ENCODE measurements around the gene DTX4.

Gene DTX4

DNA sequence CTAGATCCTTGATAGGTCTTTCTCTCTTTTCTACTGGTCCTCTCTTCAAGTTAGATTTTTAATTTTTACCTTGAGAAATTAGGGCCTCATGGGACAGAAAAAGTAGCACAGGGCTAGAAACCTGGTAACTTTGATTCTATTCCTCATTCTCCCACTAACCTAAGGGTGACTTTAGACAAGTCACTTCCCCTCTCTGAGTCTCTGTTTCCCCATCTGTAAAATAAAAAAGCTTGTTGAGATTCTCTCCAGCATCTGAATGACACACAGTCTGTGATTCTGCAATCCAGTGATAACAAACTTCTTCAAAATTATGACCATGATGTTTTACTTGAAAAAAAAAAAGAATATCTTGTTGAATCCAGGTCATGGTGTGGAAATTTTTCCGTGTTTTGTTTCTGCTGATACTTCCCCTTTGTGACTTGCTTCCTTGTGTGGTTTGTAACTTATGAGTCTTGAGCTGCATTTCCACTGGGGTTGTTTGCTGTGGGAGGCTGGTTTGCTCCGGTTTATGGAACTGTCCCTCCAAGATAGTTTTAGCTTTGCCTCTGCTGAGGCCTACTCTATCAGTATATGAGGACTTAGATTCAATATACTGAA lies 50.6 kb downstream of the DTX4 start:
- TF ChIP-seq YY1 (IDR thresholded peaks at IDR 0.05; ENCODE audit: low read depth) (no peak), TAF1 (IDR thresholded peaks at IDR 0.05; ENCODE audit: low read depth) (no peak)

GRCh38 chr11:59223177-59223576 lies 51.2 kb downstream of the DTX4 start:
- TF ChIP-seq CEBPB (IDR thresholded peaks at IDR 0.05), result no peak
- TF ChIP-seq TEAD4 (IDR thresholded peaks at IDR 0.05), result no peak
- TF ChIP-seq, protein P1, sequence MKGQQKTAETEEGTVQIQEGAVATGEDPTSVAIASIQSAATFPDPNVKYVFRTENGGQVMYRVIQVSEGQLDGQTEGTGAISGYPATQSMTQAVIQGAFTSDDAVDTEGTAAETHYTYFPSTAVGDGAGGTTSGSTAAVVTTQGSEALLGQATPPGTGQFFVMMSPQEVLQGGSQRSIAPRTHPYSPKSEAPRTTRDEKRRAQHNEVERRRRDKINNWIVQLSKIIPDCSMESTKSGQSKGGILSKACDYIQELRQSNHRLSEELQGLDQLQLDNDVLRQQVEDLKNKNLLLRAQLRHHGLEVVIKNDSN (IDR thresholded peaks at IDR 0.05), result no peak
- no peak for TF ChIP-seq MAX (IDR thresholded peaks at IDR 0.05)
- no peak for TF ChIP-seq EGR1 (IDR thresholded peaks at IDR 0.05)
- TF ChIP-seq, protein P2, sequence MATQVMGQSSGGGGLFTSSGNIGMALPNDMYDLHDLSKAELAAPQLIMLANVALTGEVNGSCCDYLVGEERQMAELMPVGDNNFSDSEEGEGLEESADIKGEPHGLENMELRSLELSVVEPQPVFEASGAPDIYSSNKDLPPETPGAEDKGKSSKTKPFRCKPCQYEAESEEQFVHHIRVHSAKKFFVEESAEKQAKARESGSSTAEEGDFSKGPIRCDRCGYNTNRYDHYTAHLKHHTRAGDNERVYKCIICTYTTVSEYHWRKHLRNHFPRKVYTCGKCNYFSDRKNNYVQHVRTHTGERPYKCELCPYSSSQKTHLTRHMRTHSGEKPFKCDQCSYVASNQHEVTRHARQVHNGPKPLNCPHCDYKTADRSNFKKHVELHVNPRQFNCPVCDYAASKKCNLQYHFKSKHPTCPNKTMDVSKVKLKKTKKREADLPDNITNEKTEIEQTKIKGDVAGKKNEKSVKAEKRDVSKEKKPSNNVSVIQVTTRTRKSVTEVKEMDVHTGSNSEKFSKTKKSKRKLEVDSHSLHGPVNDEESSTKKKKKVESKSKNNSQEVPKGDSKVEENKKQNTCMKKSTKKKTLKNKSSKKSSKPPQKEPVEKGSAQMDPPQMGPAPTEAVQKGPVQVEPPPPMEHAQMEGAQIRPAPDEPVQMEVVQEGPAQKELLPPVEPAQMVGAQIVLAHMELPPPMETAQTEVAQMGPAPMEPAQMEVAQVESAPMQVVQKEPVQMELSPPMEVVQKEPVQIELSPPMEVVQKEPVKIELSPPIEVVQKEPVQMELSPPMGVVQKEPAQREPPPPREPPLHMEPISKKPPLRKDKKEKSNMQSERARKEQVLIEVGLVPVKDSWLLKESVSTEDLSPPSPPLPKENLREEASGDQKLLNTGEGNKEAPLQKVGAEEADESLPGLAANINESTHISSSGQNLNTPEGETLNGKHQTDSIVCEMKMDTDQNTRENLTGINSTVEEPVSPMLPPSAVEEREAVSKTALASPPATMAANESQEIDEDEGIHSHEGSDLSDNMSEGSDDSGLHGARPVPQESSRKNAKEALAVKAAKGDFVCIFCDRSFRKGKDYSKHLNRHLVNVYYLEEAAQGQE (IDR thresholded peaks at IDR 0.05; ENCODE audit: low read depth), result no peak
- TF ChIP-seq TCF12 (IDR thresholded peaks at IDR 0.05; ENCODE audit: low read depth), result no peak
- TF ChIP-seq RAD21 (IDR thresholded peaks at IDR 0.05; ENCODE audit: low read depth), result no peak
- no peak for TF ChIP-seq CREB1 (IDR thresholded peaks at IDR 0.05; ENCODE audit: low read depth)
- TF ChIP-seq ZBTB7A (IDR thresholded peaks at IDR 0.05; ENCODE audit: low read depth), result no peak
- TF ChIP-seq EP300 (IDR thresholded peaks at IDR 0.05; ENCODE audit: borderline replicate concordance), result no peak
- TF ChIP-seq FOXM1 (IDR thresholded peaks at IDR 0.05; ENCODE audit: borderline replicate concordance, low read depth), result no peak
- TF ChIP-seq YY1 (IDR thresholded peaks at IDR 0.05; ENCODE audit: low read depth), result no peak

- TF ChIP-seq MAX (IDR thresholded peaks at IDR 0.05), result no peak
- no peak for TF ChIP-seq ZBTB7A (IDR thresholded peaks at IDR 0.05; ENCODE audit: low read depth)
- TF ChIP-seq TCF12 (IDR thresholded peaks at IDR 0.05; ENCODE audit: low read depth), result no peak
- no peak for TF ChIP-seq CREB1 (IDR thresholded peaks at IDR 0.05; ENCODE audit: low read depth)
- TF ChIP-seq FOXM1 (IDR thresholded peaks at IDR 0.05; ENCODE audit: borderline replicate concordance, low read depth), result no peak
- TF ChIP-seq, protein P2 (IDR thresholded peaks at IDR 0.05; ENCODE audit: low read depth), result no peak
- TF ChIP-seq, protein P1 (IDR thresholded peaks at IDR 0.05), result no peak
- no peak for TF ChIP-seq CEBPB (IDR thresholded peaks at IDR 0.05)
- TF ChIP-seq TEAD4 (IDR thresholded peaks at IDR 0.05), result no peak
- no peak for TF ChIP-seq EGR1 (IDR thresholded peaks at IDR 0.05)
- no peak for TF ChIP-seq NFIC (IDR thresholded peaks at IDR 0.05)
- TF ChIP-seq EP300 (IDR thresholded peaks at IDR 0.05; ENCODE audit: borderline replicate concordance), result no peak
- TF ChIP-seq YY1 (IDR thresholded peaks at IDR 0.05; ENCODE audit: low read depth), result no peak
- TF ChIP-seq TAF1 (IDR thresholded peaks at IDR 0.05; ENCODE audit: low read depth), result no peak
- TF ChIP-seq RAD21 (IDR thresholded peaks at IDR 0.05; ENCODE audit: low read depth), result no peak
Observed at GRCh38 chr11:59223611-59224010, 51.7 kb downstream of the DTX4 start.

DNA sequence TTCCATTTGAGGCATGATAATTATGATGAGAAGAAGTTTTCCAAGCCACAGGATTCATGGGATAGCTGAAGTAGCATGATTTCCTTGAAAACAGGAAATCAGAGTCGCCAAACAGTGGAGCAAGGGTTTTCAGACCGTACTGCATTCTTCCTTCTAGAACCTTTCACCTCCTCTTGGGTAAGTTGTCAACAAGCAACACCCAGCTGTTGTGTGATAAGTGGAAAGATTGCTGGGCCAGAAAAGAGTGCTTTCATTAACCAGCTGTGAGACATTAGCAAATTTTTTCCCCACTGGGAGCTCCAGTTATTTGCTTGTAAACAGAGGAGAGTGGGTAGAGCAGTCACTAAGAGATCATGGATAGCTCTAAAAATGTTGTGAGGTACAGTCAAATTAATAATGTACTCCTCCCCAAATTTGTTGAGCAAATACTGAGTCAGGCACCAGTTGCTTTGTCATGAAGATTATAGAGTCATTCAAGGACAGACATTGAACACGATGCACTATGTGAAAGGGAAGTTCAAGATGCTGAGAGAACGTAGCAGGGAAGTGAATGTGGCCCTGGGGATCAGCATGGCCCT lies 52.5 kb downstream of the DTX4 start:
- TF ChIP-seq, protein P1 (IDR thresholded peaks at IDR 0.05), result no peak
- TF ChIP-seq CEBPB (IDR thresholded peaks at IDR 0.05), result no peak
- TF ChIP-seq EP300 (IDR thresholded peaks at IDR 0.05; ENCODE audit: borderline replicate concordance), result no peak
- TF ChIP-seq FOXM1 (IDR thresholded peaks at IDR 0.05; ENCODE audit: borderline replicate concordance, low read depth), result no peak
- TF ChIP-seq, protein P2 (IDR thresholded peaks at IDR 0.05; ENCODE audit: low read depth), result no peak
- no peak for TF ChIP-seq YY1 (IDR thresholded peaks at IDR 0.05; ENCODE audit: low read depth)
- TF ChIP-seq RAD21 (IDR thresholded peaks at IDR 0.05; ENCODE audit: low read depth), result no peak
- no peak for TF ChIP-seq ZBTB7A (IDR thresholded peaks at IDR 0.05; ENCODE audit: low read depth)
- TF ChIP-seq TCF12 (IDR thresholded peaks at IDR 0.05; ENCODE audit: low read depth), result no peak
- TF ChIP-seq MAX (IDR thresholded peaks at IDR 0.05), result no peak
- no peak for TF ChIP-seq NFIC (IDR thresholded peaks at IDR 0.05)
- no peak for TF ChIP-seq CREB1 (IDR thresholded peaks at IDR 0.05; ENCODE audit: low read depth)

Measured in Ishikawa (cell line).